NT2/D1 (cell line): Measurements from ENCODE around the gene CDK14.

Experiments
- YY1 ChIP-seq: IDR thresholded peaks from 2 replicates; pipeline ENCODE4 v1.6.1; 2011; ENCODE audit not compliant: insufficient read length, insufficient read depth
- ZNF274 ChIP-seq: IDR thresholded peaks from 2 replicates; pipeline ENCODE4 v1.6.1; 2011; ENCODE audit warnings: mild to moderate bottlenecking, low read depth, low read length

DNA sequence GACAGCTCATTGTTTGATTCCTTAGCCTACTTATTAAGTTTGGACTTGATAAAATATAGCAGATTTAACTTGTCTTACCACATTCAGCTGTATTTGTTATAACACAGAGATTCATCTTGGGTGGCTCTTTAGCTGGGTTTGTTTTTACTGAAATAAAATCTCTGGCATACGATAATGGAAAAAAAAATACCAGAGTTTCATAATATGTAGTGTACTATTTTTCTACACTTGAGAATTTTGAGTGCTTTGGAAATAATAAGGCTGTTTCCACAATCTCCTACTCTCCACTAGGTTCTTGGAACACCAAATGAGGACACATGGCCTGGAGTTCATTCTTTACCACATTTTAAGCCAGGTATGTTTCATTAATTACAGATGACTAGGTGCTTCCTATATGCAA, 449.5 kb downstream of the CDK14 start:
- TF ChIP-seq YY1 = no peak
- no peak for TF ChIP-seq ZNF274
